GM20000 (cell line): ENCODE results near the gene EHHADH.
A peak's percentile ranks its signal among the peaks of the same experiment; 100 is the strongest.

ENCODE experiments used
- DNase-seq: peaks from one replicate; pipeline ENCODE4 v3.0.0; 2012; ENCODE audit warnings: low spot score
- CTCF ChIP-seq: IDR thresholded peaks from 2 replicates; pipeline ENCODE4 v1.5.1; 2012; ENCODE audit warnings: mild to moderate bottlenecking, control low read depth; ENCODE audit errors: extremely low read depth, missing control alignments

Gene EHHADH

GRCh38 chr3:185208823-185209222 lies 45.0 kb downstream of the EHHADH start:
- TF ChIP-seq CTCF: no peak
- no peak for DNase-seq

GRCh38 chr3:185207931-185208746 lies 45.7 kb downstream of the EHHADH start:
- DNase-seq: peak; percentile 60
- no peak for TF ChIP-seq CTCF

- no peak for DNase-seq
- no peak for TF ChIP-seq CTCF
Observed at GRCh38 chr3:185207481-185207880, 46.4 kb downstream of the EHHADH start.

GRCh38 chr3:185205865-185206264 lies 48.0 kb downstream of the EHHADH start:
- no peak for TF ChIP-seq CTCF
- DNase-seq: no peak

- DNase-seq: no peak
- no peak for TF ChIP-seq CTCF
Observed at GRCh38 chr3:185204894-185205293, 49.0 kb downstream of the EHHADH start.

GRCh38 chr3:185200639-185201038 lies 53.2 kb downstream of the EHHADH start:
- no peak for TF ChIP-seq CTCF
- DNase-seq: no peak

- DNase-seq: no peak
- no peak for TF ChIP-seq CTCF
Observed at GRCh38 chr3:185199671-185200070, 54.2 kb downstream of the EHHADH start.
